ENCODE data around the gene RPL21. TPM values are rescaled to one million over a fixed set of nuclear protein-coding genes. Genes with fewer than 3 reads are reported as not detected.
"Not testable (repeated sequence)": the region's sequence is repeated elsewhere in the genome, so short reads cannot be mapped to it uniquely, and the experiment has no call there.

RPL21 gene
- polyA plus RNA-seq, 3 donors, result 1,311 to 1,781 (median 1,417) TPM

DNA sequence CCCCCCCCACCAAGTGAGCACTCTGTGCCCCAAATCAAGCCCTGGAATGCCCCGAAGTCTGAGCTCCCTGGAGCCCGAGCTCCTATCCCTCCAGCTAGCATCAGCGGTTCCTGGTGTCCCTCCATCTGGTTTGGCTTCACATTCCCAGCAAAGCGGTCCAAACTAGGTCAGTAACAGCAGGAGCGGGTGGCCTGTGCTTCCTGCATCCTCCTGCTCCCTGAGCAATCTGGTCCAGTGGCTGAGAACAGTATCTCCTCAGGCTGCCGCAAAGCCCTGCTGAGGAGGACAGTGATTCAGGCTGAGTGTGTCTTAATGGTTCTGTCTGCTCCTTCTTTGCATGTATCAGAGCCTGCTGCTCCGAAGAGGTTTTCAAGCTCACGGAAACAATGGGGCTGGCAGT lies 45.1 kb downstream of the RPL21 start:
- Histone ChIP-seq H3K27me3 (ENCODE audit: control insufficient read depth in 2 of 2, insufficient read depth in 2 of 2, low read length in 2 of 2) (no peaks in the 10 kb centered on the region), H3K27ac (ENCODE audit: low read depth in 1 of 2, low read length in 2 of 2) (no peak overlapping the region), H3K79me2 (ENCODE audit: insufficient read depth, low read length) (no peaks in the 10 kb centered on the region), H3K36me3 (replicated peaks in 1 of 2; ENCODE audit: control insufficient read depth in 1 of 2, insufficient read depth in 2 of 2, low read length in 2 of 2) (no peaks in the 10 kb centered on the region), H4K20me1 (ENCODE audit: insufficient read depth, low read length) (no peaks in the 10 kb centered on the region), H3K4me3 (replicated peaks in 1 of 3; ENCODE audit: low read depth in 2 of 3, low read length in 3 of 3) (no peak overlapping the region), H3K4me1 (ENCODE audit: control insufficient read depth in 1 of 2, insufficient read depth in 2 of 2, low read length in 2 of 2) (no peaks in the 10 kb centered on the region), H2AFZ (ENCODE audit: insufficient read depth, low read depth, low read length, poor library complexity, severe bottlenecking) (no peak overlapping the region), H3K9me3 (replicated peaks in 1 of 2; ENCODE audit: control insufficient read depth in 1 of 2, insufficient read depth in 1 of 2, low read length in 2 of 2) (no peaks in the 10 kb centered on the region), H3K4me2 (replicated peaks; ENCODE audit: extremely low read depth, low read length, poor library complexity, severe bottlenecking) (no peak overlapping the region), H3K9ac (ENCODE audit: insufficient read depth, low read length, poor library complexity, severe bottlenecking) (no peak overlapping the region)
- no peak overlapping the region for H3K27ac Mint-ChIP-seq
- intact Hi-C loops (cut with micrococcal nuclease), result no loop called here
- H3K4me1 Mint-ChIP-seq, result no peaks in the 10 kb centered on the region
- no peak overlapping the region for H3K4me3 Mint-ChIP-seq
- no peaks in the 10 kb centered on the region for H3K36me3 Mint-ChIP-seq
- DNase-seq, result no peak
- TF ChIP-seq CTCF (IDR thresholded peaks at IDR 0.05), result no peak
- H3K27me3 Mint-ChIP-seq (ENCODE audit: low read depth in 3 of 3), result peaks cover 0 to 6% (median 5%) of the 10 kb centered on the region in 3 donors
- H3K9me3 Mint-ChIP-seq, result no peaks in the 10 kb centered on the region
- 95% methylated on average over 8 of the region's 8 CpGs for WGBS (ENCODE audit: insufficient coverage)

- Histone ChIP-seq H3K9ac (ENCODE audit: insufficient read depth, low read length, poor library complexity, severe bottlenecking) (no peak overlapping the region), H3K4me3 (replicated peaks in 1 of 3; ENCODE audit: low read depth in 2 of 3, low read length in 3 of 3) (no peak overlapping the region), H3K36me3 (replicated peaks in 1 of 2; ENCODE audit: control insufficient read depth in 1 of 2, insufficient read depth in 2 of 2, low read length in 2 of 2) (no peaks in the 10 kb centered on the region), H3K79me2 (ENCODE audit: insufficient read depth, low read length) (no peaks in the 10 kb centered on the region), H3K4me1 (ENCODE audit: control insufficient read depth in 1 of 2, insufficient read depth in 2 of 2, low read length in 2 of 2) (no peaks in the 10 kb centered on the region), H2AFZ (ENCODE audit: insufficient read depth, low read depth, low read length, poor library complexity, severe bottlenecking) (no peak overlapping the region), H3K9me3 (replicated peaks in 1 of 2; ENCODE audit: control insufficient read depth in 1 of 2, insufficient read depth in 1 of 2, low read length in 2 of 2) (no peaks in the 10 kb centered on the region), H3K27ac (ENCODE audit: low read depth in 1 of 2, low read length in 2 of 2) (no peak overlapping the region), H3K4me2 (replicated peaks; ENCODE audit: extremely low read depth, low read length, poor library complexity, severe bottlenecking) (no peak overlapping the region), H4K20me1 (ENCODE audit: insufficient read depth, low read length) (no peaks in the 10 kb centered on the region), H3K27me3 (ENCODE audit: control insufficient read depth in 2 of 2, insufficient read depth in 2 of 2, low read length in 2 of 2) (no peaks in the 10 kb centered on the region)
- H3K4me3 Mint-ChIP-seq, result no peak overlapping the region
- peaks cover 0 to 7% (median 5%) of the 10 kb centered on the region in 3 donors for H3K27me3 Mint-ChIP-seq (ENCODE audit: low read depth in 3 of 3)
- no peaks in the 10 kb centered on the region for H3K9me3 Mint-ChIP-seq
- intact Hi-C loops (cut with micrococcal nuclease), result no loop called here
- H3K4me1 Mint-ChIP-seq, result peaks cover 7% of the 10 kb centered on the region
- no peak for TF ChIP-seq CTCF (IDR thresholded peaks at IDR 0.05)
- no peak for DNase-seq
- H3K27ac Mint-ChIP-seq, result no peak overlapping the region
- 75% methylated on average over 4 of the region's 5 CpGs for WGBS (ENCODE audit: insufficient coverage)
- no peaks in the 10 kb centered on the region for H3K36me3 Mint-ChIP-seq
These were observed 47.5 kb downstream of the RPL21 start for GRCh38 chr13:27298849-27299248.

GRCh38 chr13:27300406-27300805 lies 49.0 kb downstream of the RPL21 start:
- H3K27ac ChIP-seq (ENCODE audit: low read depth in 1 of 2, low read length in 2 of 2); H3K36me3 ChIP-seq (replicated peaks in 1 of 2; ENCODE audit: control insufficient read depth in 1 of 2, insufficient read depth in 2 of 2, low read length in 2 of 2); intact Hi-C loops (cut with micrococcal nuclease); H3K4me1 Mint-ChIP-seq; H2AFZ ChIP-seq (ENCODE audit: insufficient read depth, low read depth, low read length, poor library complexity, severe bottlenecking); H4K20me1 ChIP-seq (ENCODE audit: insufficient read depth, low read length); H3K9me3 ChIP-seq (replicated peaks in 1 of 2; ENCODE audit: control insufficient read depth in 1 of 2, insufficient read depth in 1 of 2, low read length in 2 of 2); H3K79me2 ChIP-seq (ENCODE audit: insufficient read depth, low read length); H3K36me3 Mint-ChIP-seq; H3K4me3 Mint-ChIP-seq; H3K4me2 ChIP-seq (replicated peaks; ENCODE audit: extremely low read depth, low read length, poor library complexity, severe bottlenecking); H3K27ac Mint-ChIP-seq; H3K4me1 ChIP-seq (ENCODE audit: control insufficient read depth in 1 of 2, insufficient read depth in 2 of 2, low read length in 2 of 2); DNase-seq; H3K4me3 ChIP-seq (replicated peaks in 1 of 3; ENCODE audit: low read depth in 2 of 3, low read length in 3 of 3); H3K9me3 Mint-ChIP-seq; H3K9ac ChIP-seq (ENCODE audit: insufficient read depth, low read length, poor library complexity, severe bottlenecking); H3K27me3 ChIP-seq (ENCODE audit: control insufficient read depth in 2 of 2, insufficient read depth in 2 of 2, low read length in 2 of 2); H3K27me3 Mint-ChIP-seq (ENCODE audit: low read depth in 3 of 3): not testable (repeated sequence)
- 100% methylated on average over 5 of the region's 7 CpGs for WGBS (ENCODE audit: insufficient coverage)
